HG03342 (cell line): Measurements from ENCODE around the gene TLR1.
"Not testable (repeated sequence)": the region's sequence is repeated elsewhere in the genome, so short reads cannot be mapped to it uniquely, and the experiment has no call there.

ENCODE experiments used
- ATAC-seq: cut with Tn5 transposase; IDR thresholded peaks from one replicate; pipeline ENCODE4 v1.9.1; 2021; ENCODE audit warnings: mild to moderate bottlenecking, moderate library complexity; ENCODE audit not compliant: unreplicated experiment

The TLR1 gene

DNA sequence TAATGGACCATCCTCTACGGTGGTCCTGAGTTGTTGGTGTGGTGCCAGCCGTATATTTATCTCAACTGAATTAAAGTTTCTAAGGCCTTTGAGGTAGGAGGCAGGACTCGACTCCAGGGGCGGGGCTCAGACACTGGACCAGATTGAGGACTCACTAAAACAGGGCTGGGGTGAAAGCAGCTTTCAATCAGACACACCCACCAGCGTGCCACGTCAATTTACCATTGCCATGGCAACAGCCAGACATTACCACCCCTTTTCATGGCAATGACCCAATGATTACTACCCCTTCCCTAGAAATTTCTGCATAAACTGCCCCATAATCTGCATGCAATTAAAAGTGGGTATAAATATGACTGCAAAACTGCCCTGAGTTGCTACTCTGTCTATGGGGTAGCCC lies 6.7 kb upstream of the TLR1 start:
- no peak for ATAC-seq

DNA sequence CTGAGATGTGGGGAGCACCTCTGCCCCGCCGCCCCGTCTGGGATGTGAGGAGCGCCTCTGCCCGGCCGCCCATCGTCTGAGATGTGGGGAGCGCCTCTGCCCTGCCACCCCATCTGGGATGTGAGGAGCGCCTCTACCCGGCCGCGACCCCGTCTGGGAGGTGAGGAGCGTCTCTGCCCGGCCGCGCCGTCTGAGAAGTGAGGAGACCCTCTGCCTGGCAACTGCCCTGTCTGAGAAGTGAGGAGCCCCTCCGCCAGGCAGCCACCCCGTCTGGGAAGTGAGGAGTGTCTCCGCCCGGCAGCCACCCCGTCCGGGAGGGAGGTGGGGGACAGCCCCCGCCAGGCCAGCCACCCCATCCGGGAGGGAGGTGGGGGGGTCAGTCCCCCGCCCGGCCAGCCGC lies 2.9 kb upstream of the TLR1 start:
- not testable (repeated sequence) for ATAC-seq

DNA sequence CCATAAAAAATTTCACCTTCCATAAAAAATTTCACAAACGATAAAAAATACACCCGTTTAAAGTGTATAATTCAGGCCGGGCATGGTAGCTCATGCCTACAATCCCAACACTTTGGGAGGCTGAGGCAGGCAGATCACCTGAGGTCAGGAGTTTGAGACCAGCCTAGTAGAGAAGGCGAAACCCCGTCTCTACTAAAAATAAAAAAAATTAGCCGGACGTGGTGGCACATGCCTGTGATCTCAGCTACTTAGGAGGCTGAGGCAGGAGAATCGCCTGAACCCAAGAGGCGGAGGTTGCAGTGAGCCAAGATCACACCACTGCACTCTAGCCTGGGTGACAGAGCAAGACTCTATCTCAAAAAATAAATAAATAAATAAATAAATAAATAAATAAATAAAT lies 1.7 kb upstream of the TLR1 start:
- ATAC-seq, result not testable (repeated sequence)

DNA sequence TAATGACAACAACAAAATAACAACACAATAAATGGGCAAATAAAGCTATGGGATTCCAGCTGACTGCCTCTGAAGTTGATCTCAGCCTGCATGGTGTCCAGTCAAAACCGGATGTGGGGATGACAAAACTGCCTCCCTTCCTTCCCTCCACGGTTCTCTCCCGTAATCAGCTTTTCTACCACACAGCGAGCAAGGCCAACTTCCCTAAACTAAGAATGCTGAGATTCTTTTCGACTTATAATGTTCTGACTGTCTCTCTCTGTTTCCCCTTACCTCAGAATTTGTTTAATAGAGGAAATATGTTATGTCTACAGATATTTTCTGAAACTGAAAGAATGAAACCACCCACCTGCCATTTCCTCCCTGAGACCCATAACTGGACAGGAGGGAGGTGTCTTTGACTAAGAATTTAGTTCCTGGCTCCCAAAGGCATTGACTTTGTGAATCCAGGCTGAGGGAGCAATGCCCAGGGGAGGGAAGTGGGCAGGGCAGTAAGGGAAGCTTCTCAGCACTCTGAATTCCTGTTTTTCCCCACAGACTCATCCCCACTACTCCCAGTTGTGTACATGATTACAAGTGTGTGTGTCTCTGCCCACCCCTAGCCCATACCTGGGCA lies 1.0 kb upstream of the TLR1 start:
- ATAC-seq, result peak; percentile 77

DNA sequence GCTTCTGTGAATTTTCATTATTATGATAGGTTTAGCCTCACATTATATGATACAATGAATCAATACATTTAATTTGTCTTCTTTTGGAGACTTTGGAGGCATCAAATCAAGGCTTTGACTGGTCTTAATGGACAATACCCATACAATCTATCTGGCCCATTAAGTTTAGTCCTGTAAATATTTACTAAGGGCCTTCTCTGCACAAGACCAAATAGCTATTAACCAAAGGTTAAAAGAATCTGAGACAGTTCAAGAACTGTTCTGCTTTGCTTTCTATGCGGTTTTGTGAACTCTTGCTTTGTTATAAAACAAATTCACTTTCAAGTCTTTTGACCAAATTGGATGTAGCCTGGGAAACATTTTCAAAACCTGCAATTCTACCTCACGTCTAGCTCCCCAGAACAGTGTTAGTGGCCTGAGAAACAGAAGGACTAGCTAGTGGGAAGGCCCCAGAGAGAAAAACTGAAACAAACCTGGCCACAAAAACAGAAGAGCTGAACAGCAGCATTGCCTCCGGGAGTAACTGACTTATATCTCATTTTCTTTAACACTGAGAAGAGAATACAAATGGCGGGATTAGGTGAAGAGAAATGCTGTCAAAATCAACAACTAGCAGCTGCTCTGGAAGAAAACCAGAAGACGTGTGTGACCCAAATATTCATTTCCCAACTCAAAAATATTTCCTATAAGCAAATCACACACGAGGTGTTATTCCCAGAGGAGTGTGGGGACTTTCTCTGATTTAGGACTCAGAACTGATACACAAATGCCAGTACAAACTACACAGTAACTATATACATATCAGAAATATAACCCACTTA lies 548 bp downstream of the TLR1 start:
- peak; percentile 45 for ATAC-seq

DNA sequence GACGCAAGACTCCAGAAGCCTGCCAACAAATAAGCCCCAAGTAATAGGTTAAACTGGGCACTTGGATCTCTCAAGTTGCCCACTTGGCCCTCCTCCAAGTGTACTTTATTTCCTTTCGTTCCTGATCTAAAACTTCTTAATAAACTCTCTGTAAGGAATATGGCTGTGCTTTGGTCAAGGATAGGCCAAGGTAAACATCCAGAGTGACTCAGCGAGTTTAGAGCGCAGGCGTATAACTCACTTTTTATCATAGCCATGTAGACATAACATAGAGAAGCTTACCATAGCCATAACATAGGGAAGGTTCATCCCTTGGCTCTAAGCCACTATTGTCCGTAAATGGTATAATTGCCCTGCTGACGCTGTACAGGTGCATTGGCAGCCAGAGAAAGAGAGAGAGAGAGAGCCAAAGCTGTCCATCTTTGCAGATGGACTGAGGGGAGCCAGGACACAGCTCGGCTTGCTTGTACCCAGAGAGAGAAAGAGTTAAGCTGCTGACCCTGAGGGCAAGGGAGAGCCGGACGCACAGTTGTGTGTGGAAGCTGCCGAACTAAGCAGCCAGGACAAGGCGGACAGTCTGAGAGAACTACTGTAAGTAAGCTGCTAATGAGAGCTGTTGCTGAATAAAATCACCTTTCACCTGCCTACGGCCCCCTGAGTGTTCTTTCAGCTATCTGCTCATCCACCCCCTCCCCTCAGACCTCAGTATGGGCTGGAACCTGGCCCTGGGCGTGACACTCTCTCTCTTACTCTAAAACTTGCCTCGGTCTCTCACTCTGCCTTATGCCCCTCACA lies 1.8 kb downstream of the TLR1 start:
- ATAC-seq, result no peak

DNA sequence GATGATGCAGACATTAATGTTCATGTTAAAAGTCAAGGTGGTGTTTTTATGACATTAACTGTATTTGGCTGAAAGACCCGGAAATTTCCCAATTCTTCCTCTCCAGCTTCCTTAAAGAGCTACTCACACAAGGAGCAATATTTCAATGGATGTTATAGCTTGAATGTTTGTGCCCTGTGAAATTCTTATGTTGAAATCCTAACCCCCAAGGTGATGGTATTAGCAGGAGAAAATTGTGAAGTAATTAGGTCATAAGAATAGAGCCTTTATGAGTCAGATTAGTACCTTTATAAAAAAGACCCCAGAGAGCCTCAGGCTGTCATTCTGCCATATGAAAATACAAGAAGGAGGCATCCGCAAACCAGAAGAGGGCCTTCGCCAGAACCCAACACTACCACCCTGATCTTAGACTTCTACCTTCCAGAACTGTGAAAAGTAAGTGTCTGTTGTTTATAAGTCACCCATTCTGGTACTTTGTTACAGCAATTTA lies 3.6 kb downstream of the TLR1 start:
- ATAC-seq, result no peak

DNA sequence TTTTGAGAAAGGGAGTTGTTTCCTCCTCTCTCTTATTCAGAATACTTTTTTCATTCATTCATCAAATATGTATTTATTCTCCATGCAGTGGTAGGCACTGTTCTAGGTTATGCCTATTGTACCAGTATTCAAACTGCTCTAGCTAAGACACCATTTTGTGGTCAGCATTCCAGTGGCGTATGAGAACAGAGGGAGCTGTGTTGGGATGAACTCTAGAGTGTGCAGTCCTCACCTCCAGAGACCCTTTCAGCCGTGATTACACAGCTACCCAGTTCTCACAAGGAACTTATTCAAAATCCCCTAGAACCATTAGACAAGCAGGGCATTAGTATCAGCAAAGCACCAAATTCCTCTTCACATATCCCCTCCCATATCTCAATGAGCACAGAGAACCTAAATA lies 4.2 kb downstream of the TLR1 start:
- no peak for ATAC-seq

DNA sequence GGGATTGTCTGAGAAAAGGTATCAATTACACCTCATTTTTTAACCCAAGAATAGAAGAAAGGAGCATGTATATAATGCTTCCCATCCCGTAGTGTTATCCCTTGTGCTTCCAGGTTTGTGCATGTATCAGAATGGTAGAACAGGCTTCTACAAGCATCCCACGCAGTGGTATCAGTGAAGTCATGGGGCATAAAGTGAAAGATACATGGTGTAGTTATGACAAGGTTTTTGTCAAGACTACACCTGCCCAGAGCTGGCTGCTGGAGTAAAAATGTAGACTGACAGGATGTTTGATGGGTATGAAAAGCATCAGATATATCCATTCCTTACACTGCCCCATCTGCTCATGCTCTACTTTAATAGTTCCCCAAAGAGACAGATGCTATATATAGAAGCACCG lies 9.5 kb downstream of the TLR1 start:
- no peak for ATAC-seq

DNA sequence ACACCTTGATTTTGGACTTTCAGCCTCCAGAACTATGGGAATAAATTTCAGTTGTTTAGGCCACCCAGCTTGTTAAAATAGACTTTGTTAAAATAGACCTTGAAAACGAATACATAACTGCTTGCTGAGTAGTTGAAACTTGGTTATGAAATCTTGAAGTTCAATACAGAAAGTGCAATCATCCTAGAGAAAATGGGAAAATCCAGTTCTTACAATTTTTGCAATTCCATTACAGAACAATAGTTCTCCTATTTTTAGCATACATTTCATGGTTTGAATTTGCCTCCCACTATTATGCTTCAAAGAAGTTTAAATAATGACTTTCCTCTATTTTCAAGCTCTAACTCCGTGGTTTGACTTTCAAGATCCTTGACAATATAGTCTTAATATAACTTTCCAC lies 10.5 kb downstream of the TLR1 start:
- ATAC-seq, result no peak

DNA sequence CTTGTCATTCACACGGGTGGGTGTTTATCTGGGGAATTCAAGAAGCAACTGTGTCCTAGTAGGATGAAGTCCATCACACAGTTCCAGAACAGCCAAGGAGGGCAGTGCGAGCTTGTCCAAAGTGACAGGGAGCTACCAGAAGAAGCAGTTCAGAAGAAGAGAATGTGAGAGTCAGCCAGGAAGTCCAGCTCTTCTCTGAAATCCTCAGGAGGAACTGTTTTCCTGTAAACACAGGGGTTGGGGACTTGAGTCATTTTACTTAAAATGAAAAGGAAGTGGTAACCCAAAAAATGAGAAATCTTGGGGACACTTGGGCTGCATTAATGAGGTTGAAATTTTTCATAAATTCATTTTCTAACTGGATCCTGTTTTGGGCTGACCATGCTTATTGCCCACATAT lies 13.6 kb downstream of the TLR1 start:
- ATAC-seq, result no peak

DNA sequence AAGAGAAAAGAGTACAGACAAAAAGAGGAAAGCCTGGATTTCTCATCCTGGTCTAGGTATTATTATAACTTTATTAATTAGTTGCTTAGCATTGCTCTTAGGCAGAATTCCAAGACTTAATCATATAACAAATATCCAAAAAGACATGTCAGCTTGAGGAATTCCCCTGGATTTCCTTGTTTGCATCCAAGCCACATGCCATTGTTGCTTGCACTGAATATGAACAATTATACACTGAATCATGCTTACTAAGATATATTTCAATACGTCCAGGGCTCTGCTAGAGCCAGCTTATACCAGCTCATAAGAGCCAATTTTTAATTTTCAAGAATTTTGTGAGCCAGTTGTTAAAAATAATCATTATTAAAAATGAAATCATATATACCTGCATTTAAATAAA lies 16.3 kb downstream of the TLR1 start:
- ATAC-seq, result no peak

DNA sequence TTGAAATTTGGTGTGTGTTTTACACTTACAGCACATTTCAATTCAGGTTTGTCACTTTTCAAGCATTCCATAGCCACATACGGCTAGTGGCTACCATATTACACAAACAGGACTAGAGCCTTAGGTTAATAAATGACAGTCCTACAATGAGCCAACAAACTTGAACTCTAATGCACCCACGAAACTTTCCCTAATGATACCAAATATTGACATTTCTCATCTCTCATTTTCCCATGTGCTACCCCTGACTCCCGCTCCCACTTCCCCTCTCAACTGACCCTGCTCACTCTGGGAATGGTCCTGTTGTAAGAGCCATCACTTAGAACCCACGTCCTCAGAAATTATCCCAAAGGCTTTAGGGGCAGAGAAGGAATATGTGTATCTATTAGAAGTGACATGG lies 16.9 kb downstream of the TLR1 start:
- no peak for ATAC-seq

DNA sequence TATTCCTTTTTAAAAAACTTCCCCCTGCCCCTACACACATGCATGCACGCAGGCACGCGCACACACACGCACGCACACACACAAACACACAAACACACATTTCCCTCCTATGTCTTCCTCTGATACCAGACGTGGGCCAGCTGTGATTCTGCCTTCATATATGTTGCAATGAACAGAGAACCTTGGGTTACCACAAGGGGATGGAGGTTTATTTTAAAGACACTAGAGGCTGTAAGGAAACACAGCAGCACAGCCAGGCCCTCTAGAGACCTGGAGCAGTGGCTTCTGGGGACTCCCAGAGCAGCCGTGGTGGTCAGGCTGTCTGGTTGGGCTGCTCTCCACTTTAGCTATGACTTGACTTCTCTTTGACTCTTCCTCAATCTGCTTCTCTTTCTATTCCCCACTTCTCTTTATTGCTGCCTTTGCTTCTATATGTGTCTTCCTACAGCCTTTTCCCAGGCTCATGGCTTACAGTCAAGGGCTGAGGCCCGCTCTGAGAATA lies 18.6 kb downstream of the TLR1 start:
- ATAC-seq, result peak; percentile 69

DNA sequence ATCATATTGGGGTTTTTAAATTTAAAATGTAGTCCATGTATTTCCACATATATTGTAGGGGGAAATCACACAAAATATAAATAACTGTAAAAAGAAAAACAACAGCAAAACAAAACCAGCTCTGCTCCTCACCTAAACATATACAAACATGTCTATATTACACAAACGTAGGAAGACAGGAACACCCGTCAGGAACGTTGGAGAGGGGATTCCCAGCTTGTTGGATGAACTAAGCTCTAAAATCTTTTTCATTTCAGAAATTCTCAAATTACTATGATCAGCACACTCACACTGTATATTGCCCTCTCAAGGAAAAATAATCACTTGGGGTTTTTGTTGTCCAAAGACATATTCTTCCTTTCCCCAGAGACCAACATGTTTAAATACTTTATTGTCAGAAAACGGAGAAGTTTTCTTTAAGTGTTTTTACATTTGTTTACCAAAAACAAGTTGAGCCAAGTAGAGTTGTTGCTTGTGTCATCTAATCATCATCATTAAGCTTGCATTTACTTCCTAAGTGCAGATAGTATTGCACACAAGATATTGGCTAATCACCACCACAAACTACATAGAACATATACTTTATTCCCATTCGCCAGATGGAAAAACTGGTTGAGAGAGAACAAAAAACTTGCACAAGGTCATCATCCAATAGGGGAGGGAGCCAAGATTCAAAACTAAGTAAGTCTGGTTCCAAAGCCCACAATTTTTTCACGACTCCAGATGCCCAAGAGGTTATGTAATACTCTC lies 19.4 kb downstream of the TLR1 start:
- no peak for ATAC-seq

DNA sequence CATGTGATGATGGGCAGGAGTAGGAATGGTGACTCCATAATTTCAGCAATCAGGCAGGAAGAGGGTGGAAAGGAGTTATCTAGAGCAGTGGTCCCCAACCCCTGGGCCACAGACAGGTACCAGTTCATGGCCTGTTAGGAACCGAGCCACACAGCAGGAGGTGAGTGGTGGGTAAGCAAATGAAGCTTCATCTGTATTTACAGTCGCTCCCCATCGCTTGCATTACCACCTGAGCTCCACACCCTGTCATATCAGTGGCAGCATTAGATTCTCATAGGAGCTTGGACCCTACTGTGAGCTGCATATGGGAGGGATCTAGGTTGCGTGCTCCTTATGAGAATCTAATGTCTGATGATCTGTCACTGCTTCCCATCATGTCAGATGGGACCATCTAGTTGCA lies 20.4 kb downstream of the TLR1 start:
- no peak for ATAC-seq

DNA sequence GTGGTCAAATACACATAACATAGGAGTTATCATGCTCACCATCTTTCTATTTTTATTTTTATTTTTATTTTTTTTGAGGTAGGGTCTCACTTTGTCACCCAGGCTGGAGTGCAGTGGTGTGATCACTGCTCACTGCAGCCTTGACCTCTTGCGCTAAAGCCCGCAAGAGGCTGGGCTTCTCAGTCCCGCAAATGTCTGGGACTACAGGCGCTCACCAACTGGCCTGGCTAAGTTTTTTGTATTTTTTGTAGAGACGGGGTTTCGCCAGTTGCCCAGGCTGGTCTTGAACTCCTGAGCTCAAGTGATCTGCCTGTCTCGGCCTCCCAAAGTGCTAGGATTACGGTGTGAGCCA lies 21.5 kb downstream of the TLR1 start:
- no peak for ATAC-seq

DNA sequence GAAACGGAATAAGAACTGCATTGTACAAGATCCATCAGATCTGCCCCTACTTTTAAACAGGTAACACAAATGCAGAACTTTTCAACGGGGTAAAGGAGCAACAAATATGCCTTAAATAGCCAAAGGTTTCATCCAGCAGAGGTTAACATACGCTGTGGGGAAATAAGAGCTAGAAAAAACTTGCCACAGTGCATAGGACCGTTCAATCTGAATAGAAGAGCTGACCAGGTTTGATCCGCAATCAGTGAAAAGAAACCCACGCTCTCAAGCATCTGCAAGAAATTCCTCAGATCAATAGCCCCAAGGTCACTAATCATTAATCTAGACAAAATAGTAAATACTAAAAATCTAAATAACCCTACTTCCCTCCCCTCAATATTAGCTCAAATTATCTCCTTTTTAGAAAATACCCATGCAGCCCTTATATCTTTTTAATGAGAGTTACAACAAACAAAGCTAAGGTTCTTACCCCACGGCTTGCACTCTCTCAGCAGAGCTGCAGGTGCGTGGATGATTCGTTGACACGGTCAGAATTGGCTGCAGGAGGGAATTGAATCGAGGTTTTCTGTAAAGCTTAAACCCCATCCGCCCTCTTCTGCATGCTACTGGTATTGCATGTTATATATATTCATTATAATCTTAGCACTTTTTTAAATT lies 22.0 kb downstream of the TLR1 start, which contains the start of gene TLR10:
TSS of gene TLR10 (minus strand) at position 539 of the 657 bp plus-strand sequence. CDS start 7,400 bp downstream, outside the sequence.
- peak; percentile 59 for ATAC-seq

DNA sequence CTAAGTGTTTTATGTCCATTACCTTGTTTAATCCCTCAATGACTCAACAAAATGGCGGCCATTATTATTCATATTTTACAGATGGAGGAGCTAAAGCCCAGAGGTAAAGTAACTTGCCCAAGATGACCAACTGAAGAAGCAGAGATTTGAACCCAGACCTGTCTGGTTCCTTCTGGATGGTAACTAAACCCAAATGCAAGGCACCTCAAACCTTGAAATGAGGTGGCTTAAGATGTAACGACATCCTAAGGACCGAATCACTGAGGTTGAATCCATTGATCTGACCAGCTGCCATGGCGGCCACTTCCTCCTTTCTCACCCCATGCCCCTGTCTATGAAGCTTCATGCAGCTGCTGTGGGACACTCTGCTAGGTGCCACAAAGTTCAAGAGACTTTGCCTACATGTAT lies 22.7 kb downstream of the TLR1 start:
- ATAC-seq, result no peak

DNA sequence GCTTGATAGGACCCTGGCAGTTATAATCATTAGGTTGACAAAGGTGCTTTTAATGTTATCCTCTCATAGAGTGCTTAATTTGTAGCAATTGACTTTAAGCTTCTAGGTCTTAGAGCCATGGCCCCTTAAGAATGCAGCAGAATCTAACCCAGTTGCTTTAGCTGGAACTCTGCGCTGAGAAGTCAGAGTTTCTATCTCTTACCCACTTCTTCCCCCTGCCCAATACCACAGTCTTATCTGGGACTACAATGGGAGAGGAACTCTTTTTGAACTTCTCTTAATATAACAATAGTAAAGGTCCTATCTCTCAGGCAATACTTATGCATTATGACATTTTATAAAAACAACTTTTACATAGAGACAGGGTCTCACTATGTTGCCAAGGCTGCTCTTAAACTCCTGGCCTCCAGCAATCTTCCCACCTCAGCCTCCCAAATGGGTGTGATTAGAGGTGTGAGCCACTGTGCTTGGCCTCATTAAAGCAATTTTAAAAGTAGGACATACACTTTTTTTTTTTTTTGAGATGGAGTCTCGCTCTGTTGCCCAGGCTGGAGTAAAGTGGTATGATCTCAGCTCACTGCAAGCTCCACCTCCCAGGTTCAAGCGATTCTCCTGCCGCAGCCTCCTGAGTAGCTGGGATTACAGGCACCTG lies 23.6 kb downstream of the TLR1 start:
- no peak for ATAC-seq
